ENCODE measurements around the gene PLCB3.

The PLCB3 gene

GRCh38 chr11:64251016-64251752, at the start of gene PLCB3:
Gene PLCB3 (plus strand): TSS chr11:64251530. CDS start chr11:64251650, 120 bp downstream.
- peak in 1 of 2 donors; percentile 63 for DNase-seq (ENCODE audit: low read depth in 2 of 2)

GRCh38 chr11:64201543-64201942, 49.8 kb upstream of the PLCB3 start:
- no peak for DNase-seq (ENCODE audit: low read depth in 2 of 2)

GRCh38 chr11:64202992-64203391, 48.3 kb upstream of the PLCB3 start:
- DNase-seq (ENCODE audit: low read depth in 2 of 2), result no peak

- no peak for DNase-seq (ENCODE audit: low read depth in 2 of 2)
Observed at GRCh38 chr11:64203421-64204079, 47.8 kb upstream of the PLCB3 start.

- DNase-seq (ENCODE audit: low read depth in 2 of 2), result no peak
Observed at GRCh38 chr11:64204080-64204440, 47.3 kb upstream of the PLCB3 start.

- DNase-seq (ENCODE audit: low read depth in 2 of 2), result peak; percentile 63 to 70
Observed at GRCh38 chr11:64204464-64204989, 46.8 kb upstream of the PLCB3 start.

- DNase-seq (ENCODE audit: low read depth in 2 of 2), result peak; percentile 63 to 72
Observed at GRCh38 chr11:64206457-64207255, 44.7 kb upstream of the PLCB3 start, which contains the start of gene FERMT3. Gene FERMT3 (plus strand): TSS chr11:64206721. CDS start chr11:64207365, 644 bp downstream.

- DNase-seq (ENCODE audit: low read depth in 2 of 2), result peak; percentile 68 to 84
Observed at GRCh38 chr11:64207256-64208085, 43.9 kb upstream of the PLCB3 start.

- no peak for DNase-seq (ENCODE audit: low read depth in 2 of 2)
Observed at GRCh38 chr11:64208086-64208795, 43.1 kb upstream of the PLCB3 start.

- no peak for DNase-seq (ENCODE audit: low read depth in 2 of 2)
Observed at GRCh38 chr11:64208796-64209562, 42.4 kb upstream of the PLCB3 start.

- no peak for DNase-seq (ENCODE audit: low read depth in 2 of 2)
Observed at GRCh38 chr11:64209563-64209843, 41.8 kb upstream of the PLCB3 start.

GRCh38 chr11:64210301-64211020, 40.9 kb upstream of the PLCB3 start:
- DNase-seq (ENCODE audit: low read depth in 2 of 2), result no peak

- DNase-seq (ENCODE audit: low read depth in 2 of 2), result no peak
Observed at GRCh38 chr11:64211181-64211872, 40.0 kb upstream of the PLCB3 start.

GRCh38 chr11:64216879-64217278, 34.5 kb upstream of the PLCB3 start:
- DNase-seq (ENCODE audit: low read depth in 2 of 2), result no peak

GRCh38 chr11:64218628-64219353, 32.5 kb upstream of the PLCB3 start:
- DNase-seq (ENCODE audit: low read depth in 2 of 2), result no peak

GRCh38 chr11:64219354-64219684, 32.0 kb upstream of the PLCB3 start:
- no peak for DNase-seq (ENCODE audit: low read depth in 2 of 2)

GRCh38 chr11:64219755-64220154, 31.6 kb upstream of the PLCB3 start:
- no peak for DNase-seq (ENCODE audit: low read depth in 2 of 2)

- DNase-seq (ENCODE audit: low read depth in 2 of 2), result no peak
Observed at GRCh38 chr11:64220271-64220670, 31.1 kb upstream of the PLCB3 start.

All from stimulated activated CD4-positive, alpha-beta T cell treated with anti-CD3 and anti-CD28 coated beads, Interleukin-4, amount 100 ng/mL, for 48 hours (primary cell).